ENCODE data around the gene SNAP25.
A peak's percentile ranks its signal among the peaks of the same experiment; 100 is the strongest.

SNAP25 gene

GRCh38 chr20:10218536-10219451, at the start of gene SNAP25:
Gene SNAP25 (plus strand): TSS chr20:10218830. CDS start chr20:10275492, 56,662 bp downstream.
- DNase-seq (ENCODE audit: low spot score): peak; percentile 43

- no peak for DNase-seq (ENCODE audit: low spot score)
Observed at GRCh38 chr20:10169752-10170151, 48.9 kb upstream of the SNAP25 start.

DNA sequence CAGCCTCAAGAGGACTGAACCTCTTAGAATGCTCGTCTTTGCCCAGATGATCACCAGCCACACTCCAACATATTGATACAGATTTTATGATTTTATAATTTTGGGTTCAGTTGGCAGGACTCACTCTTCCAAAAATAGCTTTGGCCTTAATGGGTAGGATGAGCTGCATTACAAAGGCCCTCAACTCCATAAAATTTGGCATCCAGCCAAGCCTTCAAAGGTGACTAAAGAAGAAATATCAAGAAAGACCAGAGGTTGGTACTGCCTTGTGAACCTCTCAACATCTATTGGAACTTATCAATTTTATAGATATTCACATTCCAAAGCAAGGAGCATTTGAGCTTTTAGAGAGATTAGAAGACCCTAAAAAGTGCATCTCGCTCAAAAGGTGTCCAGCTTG, 48.4 kb upstream of the SNAP25 start:
- DNase-seq (ENCODE audit: low spot score): no peak

- no peak for DNase-seq (ENCODE audit: low spot score)
Observed at GRCh38 chr20:10171864-10172751, 46.5 kb upstream of the SNAP25 start.

- DNase-seq (ENCODE audit: low spot score): no peak
Observed at GRCh38 chr20:10172998-10173655, 45.5 kb upstream of the SNAP25 start.

- no peak for DNase-seq (ENCODE audit: low spot score)
Observed at GRCh38 chr20:10174400-10174799, 44.2 kb upstream of the SNAP25 start.

- no peak for DNase-seq (ENCODE audit: low spot score)
Observed at GRCh38 chr20:10177326-10177725, 41.3 kb upstream of the SNAP25 start.

GRCh38 chr20:10178091-10178490, 40.5 kb upstream of the SNAP25 start:
- no peak for DNase-seq (ENCODE audit: low spot score)

- DNase-seq (ENCODE audit: low spot score): no peak
Observed at GRCh38 chr20:10178727-10179313, 39.8 kb upstream of the SNAP25 start.

DNA sequence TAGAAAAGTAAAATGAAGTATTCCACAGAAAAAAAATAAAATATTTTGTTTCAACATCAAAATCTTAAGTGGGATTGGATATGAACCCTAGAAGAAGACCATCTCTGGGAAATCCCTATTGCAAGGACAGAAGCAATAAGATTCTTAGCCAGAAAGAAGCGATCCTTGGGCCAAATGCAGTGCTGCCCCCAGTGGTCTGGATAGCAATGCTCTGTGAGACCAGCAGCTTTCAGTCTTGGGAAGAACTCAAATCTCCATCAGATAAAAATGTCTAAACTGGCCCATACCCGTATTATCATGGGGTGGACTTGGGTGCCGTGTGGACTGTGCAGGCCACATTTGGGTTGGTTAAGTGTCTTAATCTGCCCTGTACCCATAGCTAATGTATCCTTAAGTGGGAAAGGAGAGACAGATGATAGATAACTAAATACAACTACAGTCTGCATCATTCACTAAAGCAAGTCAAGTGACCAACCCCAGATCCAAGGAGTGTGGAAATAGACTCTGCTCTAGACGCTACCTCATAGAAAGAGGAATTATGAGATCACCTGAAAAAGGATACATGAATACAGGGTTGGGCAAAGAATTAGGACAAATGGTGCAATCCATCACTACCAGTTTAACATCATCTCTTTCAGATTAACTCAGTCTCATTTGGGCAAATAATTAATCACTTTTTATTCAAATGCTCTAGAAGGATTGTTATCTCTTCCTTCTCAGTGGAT, 38.9 kb upstream of the SNAP25 start:
- no peak for DNase-seq (ENCODE audit: low spot score)

DNA sequence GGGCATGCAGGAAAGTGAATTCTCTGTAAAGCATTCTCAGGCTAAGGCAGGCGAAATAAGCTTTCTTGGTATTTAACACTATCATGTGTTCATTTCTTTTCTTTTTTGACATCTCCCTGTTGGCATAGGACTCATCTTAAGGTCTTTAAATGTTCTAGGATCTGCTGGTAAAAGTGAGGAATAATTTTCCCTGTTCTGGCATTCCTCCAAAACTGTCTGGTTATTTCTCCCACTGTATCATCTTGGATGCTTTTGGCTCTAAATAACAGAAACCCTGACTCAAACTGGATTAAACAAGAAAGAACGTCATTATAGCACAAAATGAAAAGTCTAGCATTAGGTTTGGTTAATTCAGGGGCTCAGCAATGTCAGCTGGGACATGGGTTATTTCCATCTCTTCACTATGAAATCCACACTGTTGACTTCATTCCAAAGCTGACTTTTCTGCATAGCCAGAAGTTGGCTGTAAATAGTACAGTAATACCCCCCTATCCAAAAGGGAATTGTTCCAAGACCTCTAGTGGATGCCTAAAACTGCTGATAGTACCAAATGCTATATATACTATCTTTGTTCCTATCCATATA, 37.9 kb upstream of the SNAP25 start:
- DNase-seq (ENCODE audit: low spot score): no peak

- DNase-seq (ENCODE audit: low spot score): no peak
Observed at GRCh38 chr20:10185741-10186558, 32.7 kb upstream of the SNAP25 start.

GRCh38 chr20:10190456-10190855, 28.2 kb upstream of the SNAP25 start:
- no peak for DNase-seq (ENCODE audit: low spot score)

DNA sequence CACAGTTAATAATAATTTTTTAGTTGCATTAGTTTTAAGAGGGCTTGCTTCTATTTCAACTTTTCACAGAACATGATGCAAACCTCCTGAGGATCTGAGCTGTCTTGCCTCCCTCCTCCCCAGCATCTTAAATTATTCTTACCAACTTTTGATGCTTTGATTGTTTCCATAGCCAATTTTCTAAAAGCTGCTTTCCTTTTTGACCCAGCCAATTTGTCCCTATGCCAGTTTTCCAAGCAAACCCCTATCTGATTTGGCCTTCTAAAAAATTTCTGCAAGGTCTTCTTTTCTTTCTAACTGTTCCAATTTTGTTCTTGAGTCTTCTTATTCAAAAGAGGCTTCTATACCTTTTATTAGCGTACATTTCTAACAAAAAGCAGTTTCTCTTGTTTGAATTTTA, 26.5 kb upstream of the SNAP25 start:
- no peak for DNase-seq (ENCODE audit: low spot score)

- no peak for DNase-seq (ENCODE audit: low spot score)
Observed at GRCh38 chr20:10194166-10194565, 24.5 kb upstream of the SNAP25 start.

DNA sequence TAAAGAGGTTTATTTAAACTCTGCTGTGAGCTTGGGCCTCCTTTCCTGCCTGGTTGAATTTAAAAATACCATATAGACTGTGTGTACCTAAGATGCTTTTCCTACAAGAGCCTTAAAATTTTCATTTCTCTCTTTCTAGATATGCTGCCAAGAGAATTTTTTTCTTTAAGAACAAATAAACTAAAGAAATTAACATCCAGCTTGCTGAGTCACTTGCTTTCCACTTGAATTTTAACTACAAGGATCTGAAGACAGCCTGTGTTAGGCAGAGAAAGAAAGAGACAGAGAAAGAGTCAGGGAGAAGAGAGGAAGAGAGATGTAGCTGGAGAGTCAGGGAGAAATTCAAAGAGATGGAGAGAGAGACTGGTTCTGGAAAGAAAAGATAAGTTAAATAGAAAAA, 18.3 kb upstream of the SNAP25 start:
- DNase-seq (ENCODE audit: low spot score): no peak

GRCh38 chr20:10201321-10201870, 17.2 kb upstream of the SNAP25 start:
- DNase-seq (ENCODE audit: low spot score): no peak

GRCh38 chr20:10209091-10209490, 9.5 kb upstream of the SNAP25 start:
- DNase-seq (ENCODE audit: low spot score): no peak

DNA sequence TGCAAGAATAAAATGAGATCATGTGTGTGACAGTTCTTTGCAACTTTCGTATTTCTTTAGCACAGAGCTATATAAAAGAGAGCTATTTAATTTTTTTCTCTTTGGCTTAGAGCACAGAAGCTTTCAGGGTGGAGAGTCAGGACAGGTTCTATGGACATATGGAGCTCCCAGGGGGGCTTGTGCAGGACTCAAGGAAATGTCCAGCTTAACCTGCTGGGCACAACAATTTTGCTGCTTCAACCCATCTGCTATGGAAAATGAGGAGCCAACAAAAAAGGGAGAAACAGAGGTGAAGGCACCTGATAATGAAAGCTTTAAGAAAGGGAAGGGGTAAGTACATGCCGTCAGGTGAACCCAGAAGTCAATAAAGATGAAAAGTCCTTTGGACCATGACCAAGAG, 5.1 kb upstream of the SNAP25 start:
- DNase-seq (ENCODE audit: low spot score): no peak

Measured in COLO829 (cell line).